ENCODE data around the gene TRAPPC11.
A peak's percentile ranks its signal among the peaks of the same experiment; 100 is the strongest.

TRAPPC11 gene

DNA sequence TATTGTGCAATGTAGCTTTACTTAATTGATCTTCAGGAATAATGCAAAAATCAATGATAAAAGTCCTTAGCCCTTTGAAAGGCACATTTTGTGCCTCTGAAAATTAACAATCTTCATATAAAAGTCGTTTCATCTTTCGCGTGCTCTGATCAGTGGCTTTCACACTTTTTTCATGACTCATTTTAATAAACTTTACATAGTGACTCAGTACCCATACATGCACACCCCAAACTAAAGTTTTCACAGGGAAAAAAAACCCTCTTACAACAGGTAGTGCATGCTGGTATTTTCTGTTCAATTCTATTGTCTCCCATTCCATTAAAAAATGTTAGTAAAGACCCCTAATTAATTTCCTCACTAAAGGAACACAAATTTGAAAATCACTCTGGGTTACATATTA, 21.6 kb upstream of the TRAPPC11 start:
- no peak for DNase-seq

DNA sequence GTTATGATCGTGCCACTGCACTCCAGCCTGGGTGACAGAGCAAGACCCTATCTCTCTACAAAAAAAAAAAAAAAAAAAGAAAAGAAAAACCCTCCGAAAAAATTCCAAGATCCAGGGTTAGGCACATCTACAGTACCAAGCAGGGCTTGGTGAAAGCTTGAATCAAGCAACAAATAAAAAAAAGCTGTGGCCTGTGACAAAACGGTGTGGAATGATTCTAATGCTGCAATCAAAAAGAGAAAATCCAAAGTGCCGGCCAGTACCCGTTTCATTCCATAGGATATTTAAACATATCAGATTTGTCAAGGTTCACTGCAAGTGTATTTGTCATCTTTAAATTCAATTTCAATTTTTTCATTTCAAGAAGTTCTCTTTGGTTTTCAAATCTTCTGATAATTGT, 20.7 kb upstream of the TRAPPC11 start:
- DNase-seq: no peak

DNA sequence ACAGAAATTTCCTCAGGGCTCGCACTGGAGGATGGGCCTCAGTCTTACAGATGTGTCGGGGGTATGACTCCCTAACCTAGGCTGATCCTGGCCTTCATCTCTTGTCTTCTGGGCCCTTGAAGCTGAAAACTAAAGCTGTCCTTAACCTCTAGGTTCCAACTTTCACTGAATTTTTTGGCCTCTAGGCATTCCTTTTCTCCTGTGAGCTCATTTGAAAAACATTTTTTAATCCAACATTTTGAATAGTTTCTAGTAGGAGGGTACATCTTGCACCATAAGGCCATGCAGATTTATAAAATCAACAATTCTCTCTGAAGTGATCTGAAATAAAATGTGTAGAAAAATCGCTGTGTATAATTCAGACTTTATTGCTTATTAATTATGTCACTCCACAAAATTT, 19.8 kb upstream of the TRAPPC11 start:
- no peak for DNase-seq

DNA sequence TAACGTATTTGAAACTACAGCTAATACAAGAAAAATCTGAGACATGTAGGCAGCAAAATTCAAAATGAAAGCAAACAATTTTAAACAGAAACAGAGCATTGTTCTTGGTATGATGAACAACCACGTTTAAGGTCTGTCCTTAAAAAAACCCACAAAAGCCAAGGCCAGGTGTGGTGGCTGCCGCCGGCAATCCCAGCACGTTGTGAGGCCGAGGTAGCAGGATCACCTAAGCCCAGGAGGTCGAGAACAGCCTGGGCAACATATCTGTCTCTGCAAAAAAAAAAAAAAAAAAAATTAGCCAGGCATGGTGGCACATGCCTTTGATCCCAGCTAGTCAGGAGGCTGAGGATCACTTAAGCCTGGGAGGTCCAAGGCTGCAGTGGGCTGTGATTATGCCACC, 13.8 kb upstream of the TRAPPC11 start:
- DNase-seq: no peak

DNA sequence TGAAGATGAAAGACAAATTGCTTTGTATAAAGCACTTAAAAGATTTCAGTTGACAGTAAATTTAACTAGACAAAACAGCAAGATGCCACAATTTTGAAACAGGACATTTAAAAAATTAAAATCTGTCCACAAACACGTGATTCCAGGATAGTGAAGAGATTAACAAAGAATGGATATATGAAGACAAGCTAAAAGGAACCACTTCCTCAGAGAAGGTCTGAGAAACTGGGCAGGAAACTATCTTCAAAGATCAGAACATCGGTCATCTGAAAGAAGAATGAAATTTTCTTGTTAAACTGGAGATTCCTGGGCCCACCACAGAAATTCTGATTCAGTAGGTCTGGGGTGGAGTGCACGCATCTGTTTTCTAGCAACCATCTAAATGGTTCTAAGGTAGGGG, 1.5 kb upstream of the TRAPPC11 start:
- no peak for DNase-seq

DNA sequence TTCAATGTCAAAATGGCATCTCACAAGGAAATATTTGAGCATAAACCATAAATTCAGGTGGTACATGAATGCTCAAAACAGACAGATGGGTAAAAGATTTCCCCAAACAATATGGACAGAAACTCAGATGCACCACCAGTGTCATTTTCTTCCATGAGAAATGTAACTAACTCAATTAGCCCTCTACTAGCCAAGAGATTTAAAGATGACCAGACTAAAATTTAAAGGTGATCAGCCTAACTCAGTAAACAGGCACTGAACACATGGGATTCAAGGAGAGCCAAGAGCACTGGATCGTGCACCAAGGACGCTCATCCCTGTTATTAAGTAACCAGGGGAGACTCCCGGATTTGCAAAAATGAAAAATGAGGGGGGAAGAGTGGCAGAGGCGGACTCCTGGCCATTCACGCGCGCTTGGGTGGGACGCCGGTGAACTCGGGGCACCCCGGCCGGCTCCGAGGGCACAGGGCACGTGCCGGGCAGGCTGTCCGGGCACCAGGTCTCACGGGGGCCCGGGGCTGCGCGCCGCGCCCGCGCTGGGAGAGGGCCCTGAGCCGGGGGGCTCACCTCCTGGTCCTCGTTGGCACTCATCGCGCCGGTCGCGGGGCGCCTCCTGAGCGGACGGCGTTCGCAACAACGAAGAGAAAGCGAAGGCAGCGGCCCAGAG, 598 bp upstream of the TRAPPC11 start:
- DNase-seq: peak in 21 of 56 donors; percentile 1 to 50 (median 22)

DNA sequence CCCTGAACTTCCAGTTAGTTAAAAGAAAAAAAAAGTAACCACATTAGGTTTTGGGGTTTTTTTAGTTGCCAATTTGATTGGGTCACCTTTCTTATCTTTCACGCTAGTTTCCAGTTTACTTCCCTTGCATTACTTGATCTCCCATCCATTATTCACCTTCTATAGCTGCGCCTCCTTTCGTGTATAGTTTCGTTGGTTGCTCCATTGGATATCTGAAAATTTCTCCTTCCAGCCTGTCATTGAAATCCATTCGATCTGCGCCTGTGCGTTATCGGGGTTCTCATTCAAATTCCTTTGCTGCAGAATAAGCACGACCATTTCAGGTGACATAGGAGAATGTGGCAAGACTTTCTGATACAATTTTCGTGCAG, 764 bp downstream of the TRAPPC11 start:
- peak in 6 of 56 donors; percentile 6 to 15 (median 8) for DNase-seq

DNA sequence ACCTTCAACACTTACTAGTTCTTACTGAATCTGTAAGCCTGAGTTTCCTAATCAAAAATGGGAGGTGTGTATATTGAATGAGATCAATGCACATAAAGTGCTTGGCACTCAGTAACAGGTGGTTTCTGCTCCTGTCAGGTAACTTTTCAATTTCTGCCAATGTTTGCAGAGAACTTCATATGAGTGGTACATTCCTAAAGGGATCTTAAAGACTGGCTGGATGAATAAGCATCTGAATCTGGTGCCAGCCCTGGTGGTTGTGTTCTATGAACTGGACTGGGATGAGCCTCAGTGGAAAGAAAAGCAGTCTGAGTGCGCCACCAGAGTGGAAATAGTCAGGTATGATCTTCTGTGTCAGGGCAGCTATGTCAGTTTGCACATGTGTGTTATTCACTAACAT, 7.0 kb downstream of the TRAPPC11 start:
- no peak for DNase-seq

DNA sequence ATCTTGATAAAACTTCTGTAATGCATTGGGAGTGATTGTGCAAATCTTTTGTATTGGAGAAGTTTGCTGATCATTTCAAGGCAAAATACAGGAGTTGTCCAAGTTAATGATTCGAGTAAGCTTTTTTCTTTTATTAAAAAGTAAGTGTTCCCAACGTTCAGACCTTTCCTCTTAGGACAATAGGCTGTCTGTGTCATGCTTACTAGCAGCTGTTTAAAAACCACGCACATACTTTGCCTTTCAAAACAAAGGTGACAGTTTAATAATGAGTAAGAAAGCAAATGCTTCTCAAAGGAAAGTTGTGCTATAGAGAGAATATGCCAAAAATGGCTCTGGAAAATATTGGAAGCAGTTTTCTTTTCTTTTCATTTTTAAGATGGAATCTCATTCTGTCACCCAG, 11.2 kb downstream of the TRAPPC11 start:
- DNase-seq: no peak

DNA sequence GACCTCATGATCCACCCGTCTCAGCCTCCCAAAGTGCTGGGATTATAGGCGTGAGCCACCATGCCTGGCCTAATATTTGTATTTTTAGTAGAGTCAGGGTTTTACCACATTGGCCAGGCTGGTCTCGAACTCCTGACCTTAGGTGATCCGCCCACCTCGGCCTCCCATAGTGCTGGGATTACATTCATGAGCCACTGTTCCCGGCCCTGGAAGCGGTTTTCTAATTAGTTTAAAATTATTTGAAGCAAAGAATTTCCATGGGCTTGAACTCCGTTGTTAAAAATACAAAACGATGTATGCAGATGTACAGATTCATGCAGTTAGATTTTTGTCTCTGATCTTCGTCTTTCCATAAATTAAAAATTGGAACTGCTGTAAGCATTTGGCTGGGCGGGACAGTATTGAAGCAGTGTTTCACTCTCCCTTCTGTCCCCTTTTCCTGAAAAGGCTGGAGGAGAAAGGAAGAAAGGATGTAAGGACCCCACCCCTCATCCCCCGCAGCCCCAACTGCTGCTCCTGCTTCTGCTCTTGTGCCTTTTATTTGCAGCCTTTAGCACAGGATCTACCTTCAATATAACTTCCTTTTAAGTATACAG, 12.0 kb downstream of the TRAPPC11 start:
- DNase-seq: no peak

DNA sequence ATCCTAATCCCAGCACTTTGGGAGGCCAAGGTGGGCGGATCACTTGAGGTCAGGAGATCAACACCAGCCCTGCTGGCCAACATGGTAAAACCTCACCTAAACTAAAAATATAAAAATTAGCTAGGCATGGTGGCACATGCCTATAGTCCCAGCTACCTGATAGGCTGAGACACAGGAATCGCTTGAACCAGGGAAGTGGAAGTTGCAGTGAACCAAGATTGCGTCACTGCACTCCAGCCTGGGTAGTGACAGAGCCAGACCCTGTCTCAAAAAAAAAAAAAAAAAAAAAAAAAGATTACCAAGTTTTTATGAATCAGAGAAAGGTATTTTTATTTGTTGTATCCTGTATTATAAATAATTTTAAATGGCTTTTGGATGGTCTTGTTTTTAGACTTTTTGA, 15.1 kb downstream of the TRAPPC11 start:
- no peak for DNase-seq

DNA sequence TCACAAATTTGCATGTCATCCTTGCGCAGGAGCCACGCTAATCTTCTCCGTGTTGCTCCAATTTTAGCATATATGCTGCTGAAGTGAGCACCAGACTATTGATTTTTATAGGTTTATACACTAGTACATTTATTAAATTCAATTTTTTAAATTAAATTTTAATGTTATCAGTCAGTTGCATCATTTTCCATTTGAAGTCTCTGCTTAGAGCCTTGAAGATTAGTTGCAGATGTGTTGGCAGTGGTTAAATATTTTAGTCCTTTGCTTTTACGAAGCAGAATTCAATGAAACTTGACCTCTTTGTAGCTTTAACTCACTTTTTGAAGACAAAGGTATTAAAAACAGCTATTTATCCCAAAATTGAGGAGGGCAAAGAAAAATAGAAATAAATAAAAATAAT, 16.5 kb downstream of the TRAPPC11 start:
- DNase-seq: no peak

DNA sequence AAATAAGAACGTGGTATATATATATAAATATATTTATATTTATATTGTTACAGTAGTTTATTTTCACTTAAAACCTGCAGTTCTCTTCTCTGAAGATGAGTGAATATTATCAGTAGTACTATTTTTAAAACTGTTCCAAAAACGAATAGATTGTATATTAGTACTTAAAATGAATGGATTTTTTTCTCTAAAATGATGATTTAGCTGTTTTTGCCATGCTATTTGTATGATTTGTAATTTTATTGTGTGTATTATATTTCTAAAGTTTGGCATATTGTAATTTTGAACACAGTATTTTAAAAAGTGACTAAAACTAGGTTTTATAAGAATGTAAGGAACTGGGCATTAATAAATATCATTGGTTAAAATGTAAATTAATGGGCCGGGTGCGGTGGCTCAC, 22.0 kb downstream of the TRAPPC11 start:
- no peak for DNase-seq

DNA sequence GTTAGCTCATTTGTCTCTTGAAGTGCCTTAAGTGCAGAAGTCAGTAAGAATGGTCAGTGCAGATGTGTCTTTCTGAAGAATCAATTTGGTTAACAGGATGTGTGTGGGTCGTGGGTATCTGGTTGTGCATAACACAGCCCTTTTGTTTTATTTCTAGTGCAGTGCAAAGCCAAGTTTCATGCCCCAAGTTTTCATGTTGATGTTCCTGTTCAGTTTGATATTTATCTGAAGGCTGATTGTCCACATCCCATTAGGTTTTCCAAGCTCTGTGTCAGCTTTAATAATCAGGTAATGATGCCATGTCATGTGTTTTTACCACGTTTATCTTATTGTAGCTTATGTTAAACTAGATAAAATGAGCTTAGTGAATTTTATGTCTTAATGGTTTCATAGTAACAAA, 27.4 kb downstream of the TRAPPC11 start:
- no peak for DNase-seq

DNA sequence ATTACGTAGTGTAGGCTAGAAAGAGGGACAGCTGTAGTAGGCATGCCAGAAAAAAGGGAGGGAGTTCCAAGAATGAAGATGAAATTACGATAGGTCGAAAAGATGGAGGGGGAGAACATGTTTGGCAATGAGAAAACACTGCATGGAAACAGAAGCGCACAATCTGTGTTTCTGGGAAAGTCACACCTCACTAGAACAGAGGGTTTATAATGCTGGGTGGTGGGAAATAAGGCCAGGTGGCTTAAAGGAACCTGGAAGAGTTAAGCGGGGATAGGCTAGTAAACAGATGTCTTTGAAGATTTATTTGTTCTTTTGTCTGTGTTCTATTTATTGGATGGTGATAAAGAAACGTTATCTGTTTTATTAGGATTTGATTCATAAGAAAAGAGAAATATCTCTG, 29.1 kb downstream of the TRAPPC11 start:
- DNase-seq: no peak

DNA sequence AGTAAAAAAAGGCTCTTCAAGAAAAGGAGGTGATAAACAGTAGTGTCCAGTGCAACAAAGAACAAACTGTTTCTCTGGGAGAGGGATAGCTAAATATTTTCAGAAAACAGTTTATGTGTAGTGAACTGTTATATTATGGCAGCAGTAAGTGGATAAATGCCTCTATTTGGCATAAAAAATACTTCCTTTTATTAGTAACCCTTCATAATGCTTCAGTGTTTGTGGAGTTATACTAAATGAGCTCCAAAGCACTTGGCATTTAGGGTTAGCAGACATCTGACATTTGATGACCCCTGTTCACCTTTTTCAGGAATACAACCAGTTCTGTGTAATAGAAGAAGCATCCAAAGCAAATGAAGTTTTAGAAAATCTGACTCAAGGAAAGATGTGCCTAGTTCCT, 31.9 kb downstream of the TRAPPC11 start:
- no peak for DNase-seq

DNA sequence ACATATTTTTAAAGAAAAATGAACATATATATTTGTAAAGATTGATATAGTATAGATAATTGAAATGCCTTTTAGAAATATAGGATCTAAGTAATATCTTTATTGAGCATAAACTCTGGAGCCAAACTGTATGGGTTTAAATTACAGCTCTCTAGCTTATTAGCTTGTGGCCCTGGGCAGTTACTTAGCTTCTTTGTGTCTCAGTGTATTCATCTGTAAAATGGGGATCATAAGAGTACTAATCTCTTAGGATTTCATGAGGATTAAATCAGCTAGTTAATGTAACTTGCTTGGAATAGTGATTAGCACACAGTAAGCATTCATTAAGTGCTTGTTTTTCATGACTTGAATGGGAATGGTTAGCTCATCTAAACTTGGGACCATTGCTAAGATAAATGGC, 32.8 kb downstream of the TRAPPC11 start:
- DNase-seq: no peak

DNA sequence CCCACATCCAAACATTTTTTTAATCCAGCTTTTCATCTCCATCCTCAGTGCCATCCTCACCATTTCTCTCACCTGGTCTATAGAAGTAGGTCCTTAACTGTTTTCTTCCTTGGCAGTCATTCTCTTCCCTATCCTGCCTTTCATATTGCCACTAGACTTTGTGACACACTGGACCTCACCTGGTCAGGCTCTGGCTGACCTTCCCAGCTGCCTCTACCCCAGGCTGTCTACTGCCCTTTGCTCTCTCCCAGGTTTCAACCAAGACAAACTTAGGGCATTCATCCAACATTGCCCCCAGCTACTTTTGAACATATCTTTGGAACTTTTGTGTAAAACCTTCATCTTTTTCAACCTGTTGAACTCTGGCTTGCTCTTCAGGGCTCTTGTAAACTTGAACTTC, 39.8 kb downstream of the TRAPPC11 start:
- DNase-seq: no peak

DNA sequence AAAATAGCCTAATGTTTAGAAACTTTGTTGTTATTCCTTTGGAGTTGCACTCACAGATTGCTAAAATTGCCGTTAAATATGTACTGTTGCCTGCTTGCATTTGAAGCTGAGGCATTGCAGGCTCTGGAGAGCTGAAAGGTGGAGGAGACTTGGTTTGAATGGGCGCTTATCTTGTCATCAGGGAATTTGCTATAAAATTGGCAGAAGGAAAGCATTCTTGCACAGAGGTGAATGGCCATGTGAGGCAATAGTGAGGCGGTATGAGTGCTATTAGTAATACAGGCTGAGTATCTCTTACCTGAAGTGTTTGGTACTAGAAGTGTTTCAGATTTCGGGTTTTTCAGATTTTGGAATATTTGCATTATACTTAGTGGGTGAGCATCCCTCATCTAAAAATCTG, 41.3 kb downstream of the TRAPPC11 start:
- no peak for DNase-seq

DNA sequence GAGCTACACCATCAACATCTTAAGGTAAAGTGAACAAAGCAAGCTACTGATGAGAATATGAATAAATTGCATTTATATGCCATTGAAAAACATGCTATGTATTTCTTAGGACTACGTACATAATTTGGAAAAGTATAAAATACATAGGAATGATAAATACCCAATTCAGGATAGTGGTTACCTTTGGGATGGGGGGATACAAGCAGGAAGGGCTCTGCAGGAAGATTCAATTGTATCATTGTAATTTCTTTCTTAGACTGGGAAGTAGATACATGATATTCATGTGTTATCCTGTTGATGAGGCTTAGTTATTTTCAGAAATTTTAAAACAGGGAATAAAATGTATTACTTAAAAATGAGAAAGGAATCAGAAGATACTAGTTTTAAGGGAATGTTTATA, 43.4 kb downstream of the TRAPPC11 start:
- DNase-seq: no peak

DNA sequence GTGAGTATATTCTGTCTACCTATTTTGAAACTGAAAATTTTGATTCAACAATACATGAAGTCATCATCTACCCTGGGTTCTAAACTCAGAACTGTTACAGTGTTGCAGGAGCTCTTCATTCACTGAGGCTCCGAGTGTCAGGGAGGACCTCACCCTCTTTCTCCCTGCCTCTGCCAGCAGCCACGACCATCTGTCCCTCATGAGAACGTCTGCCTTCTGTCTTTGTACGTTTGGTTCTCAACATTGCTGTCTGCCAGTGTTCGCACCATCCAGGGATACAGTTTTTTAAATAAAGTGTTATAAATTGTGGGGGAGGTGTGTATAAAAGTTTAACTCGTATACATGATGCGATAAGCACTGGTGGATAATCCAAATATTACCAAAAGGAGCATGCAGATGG, 55.5 kb downstream of the TRAPPC11 start:
- DNase-seq: no peak

DNA sequence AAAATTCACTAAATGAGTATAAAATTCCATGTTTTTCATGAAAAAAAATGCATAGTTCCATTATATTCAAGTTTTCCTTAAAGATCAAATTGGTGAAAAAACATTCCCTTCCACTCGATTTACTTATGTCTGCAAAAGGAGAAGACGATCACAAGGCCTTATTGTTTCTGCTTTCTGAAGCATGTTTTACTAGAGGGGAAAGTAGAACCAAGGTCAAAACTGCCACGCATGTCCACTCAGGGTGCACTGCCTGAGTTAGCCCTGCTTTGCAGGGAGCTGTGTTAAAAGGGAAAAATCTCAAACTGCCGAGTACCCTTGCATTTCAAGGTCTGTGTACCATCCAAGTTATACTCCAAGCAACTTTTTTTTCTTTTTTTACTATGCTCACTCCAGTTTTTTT, 57.2 kb downstream of the TRAPPC11 start:
- DNase-seq: no peak

DNA sequence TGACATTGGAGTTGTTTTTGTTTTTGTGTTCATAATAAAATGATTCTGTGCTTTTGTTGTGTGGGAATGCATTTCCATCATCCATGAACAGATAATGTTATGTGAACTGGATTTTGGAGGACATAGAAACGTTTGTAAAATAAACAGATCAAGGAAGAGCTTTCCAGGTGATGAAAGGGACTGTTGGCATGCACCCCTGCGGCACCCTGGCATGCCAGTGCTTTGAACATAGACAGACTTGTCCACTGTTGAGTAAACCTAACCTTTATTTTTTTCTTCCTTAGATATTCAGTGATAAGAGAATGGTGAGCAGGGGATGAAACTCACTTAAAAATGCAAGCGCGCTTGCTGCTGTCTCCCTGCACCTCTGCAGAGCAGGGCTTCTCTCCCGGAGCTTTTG, 59.8 kb downstream of the TRAPPC11 start:
- DNase-seq: no peak

All from nucleus accumbens (tissue), 56 donors.